PFSK-1 (cell line): ENCODE measurements around the gene SLC22A23.

Experiments
- FOXP2 ChIP-seq: optimal IDR thresholded peaks from 2 replicates; pipeline ENCODE3; 2011; ENCODE audit warnings: borderline replicate concordance, control low read depth, inconsistent platforms; ENCODE audit not compliant: insufficient read depth; ENCODE audit errors: extremely low read length, extremely low read depth
- POLR2AphosphoS5 ChIP-seq: IDR thresholded peaks from 2 replicates; pipeline ENCODE4 v1.6.1; 2012; ENCODE audit warnings: low read depth, mild to moderate bottlenecking, control low read depth, low read length, moderate library complexity
- SIN3A ChIP-seq: IDR thresholded peaks from 2 replicates; pipeline ENCODE4 v1.6.1; 2012; ENCODE audit warnings: mild to moderate bottlenecking, low read length, moderate library complexity, borderline replicate concordance; ENCODE audit not compliant: insufficient read depth
- TAF1 ChIP-seq: IDR thresholded peaks from 2 replicates; pipeline ENCODE4 v1.6.1; 2012; ENCODE audit warnings: low read length, control low read depth, borderline replicate concordance; ENCODE audit not compliant: insufficient read depth
- TF ChIP-seq, protein P1 (sequence below), 2 experiments: IDR thresholded peaks; 2 replicates each; pipeline versions ENCODE4 v1.6.1 to v1.8.0; 2011 to 2012; ENCODE audit warnings: low read depth in 2 of 2, low read length in 2 of 2, control low read depth in 1 of 2, inconsistent platforms in 1 of 2, mild to moderate bottlenecking in 1 of 2, moderate library complexity in 1 of 2; ENCODE audit not compliant: insufficient read depth in 1 of 2

GRCh38 chr6:3443221-3443515 is 13.7 kb downstream of the SLC22A23 start:
- TF ChIP-seq, protein P1, sequence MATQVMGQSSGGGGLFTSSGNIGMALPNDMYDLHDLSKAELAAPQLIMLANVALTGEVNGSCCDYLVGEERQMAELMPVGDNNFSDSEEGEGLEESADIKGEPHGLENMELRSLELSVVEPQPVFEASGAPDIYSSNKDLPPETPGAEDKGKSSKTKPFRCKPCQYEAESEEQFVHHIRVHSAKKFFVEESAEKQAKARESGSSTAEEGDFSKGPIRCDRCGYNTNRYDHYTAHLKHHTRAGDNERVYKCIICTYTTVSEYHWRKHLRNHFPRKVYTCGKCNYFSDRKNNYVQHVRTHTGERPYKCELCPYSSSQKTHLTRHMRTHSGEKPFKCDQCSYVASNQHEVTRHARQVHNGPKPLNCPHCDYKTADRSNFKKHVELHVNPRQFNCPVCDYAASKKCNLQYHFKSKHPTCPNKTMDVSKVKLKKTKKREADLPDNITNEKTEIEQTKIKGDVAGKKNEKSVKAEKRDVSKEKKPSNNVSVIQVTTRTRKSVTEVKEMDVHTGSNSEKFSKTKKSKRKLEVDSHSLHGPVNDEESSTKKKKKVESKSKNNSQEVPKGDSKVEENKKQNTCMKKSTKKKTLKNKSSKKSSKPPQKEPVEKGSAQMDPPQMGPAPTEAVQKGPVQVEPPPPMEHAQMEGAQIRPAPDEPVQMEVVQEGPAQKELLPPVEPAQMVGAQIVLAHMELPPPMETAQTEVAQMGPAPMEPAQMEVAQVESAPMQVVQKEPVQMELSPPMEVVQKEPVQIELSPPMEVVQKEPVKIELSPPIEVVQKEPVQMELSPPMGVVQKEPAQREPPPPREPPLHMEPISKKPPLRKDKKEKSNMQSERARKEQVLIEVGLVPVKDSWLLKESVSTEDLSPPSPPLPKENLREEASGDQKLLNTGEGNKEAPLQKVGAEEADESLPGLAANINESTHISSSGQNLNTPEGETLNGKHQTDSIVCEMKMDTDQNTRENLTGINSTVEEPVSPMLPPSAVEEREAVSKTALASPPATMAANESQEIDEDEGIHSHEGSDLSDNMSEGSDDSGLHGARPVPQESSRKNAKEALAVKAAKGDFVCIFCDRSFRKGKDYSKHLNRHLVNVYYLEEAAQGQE (IDR thresholded peaks at IDR 0.05; ENCODE audit: insufficient read depth in 1 of 2, low read depth in 2 of 2, low read length in 2 of 2) = no peak
- no peak for TF ChIP-seq POLR2AphosphoS5
- TF ChIP-seq TAF1 = no peak
- TF ChIP-seq SIN3A = no peak
- TF ChIP-seq FOXP2 = no peak
